Hepatocyte (in vitro differentiated cells): ENCODE data around the gene CHMP5.

Experiments
- CTCF ChIP-seq: fragments of 200-600 bp; sonication (generic); IDR thresholded peaks from 2 replicates; pipeline ENCODE4 v1.5.1; 2016; ENCODE audit warnings: antibody characterized with exemption, mild to moderate bottlenecking; ENCODE audit not compliant: poor library complexity
- EZH2 ChIP-seq: fragments of 200-600 bp; sonication (generic); IDR thresholded peaks from 2 replicates; pipeline ENCODE4 v1.6.1; 2016; ENCODE audit warnings: antibody characterized with exemption, mild to moderate bottlenecking, borderline replicate concordance
- EZH2phosphoT487 ChIP-seq: fragments of 200-600 bp; sonication (generic); IDR thresholded peaks from one replicate; pipeline ENCODE4 v1.6.1; 2018; ENCODE audit warnings: antibody characterized with exemption, mild to moderate bottlenecking, low read depth, moderate library complexity; ENCODE audit not compliant: unreplicated experiment, severe bottlenecking

- TF ChIP-seq CTCF (no peak), EZH2 (no peak), EZH2phosphoT487 (no peak)
Observed at GRCh38 chr9:33318225-33318624, 53.4 kb downstream of the CHMP5 start.
